HCT116 (cell line): ENCODE data around the gene FHL3. TPM values are rescaled to one million over a fixed set of nuclear protein-coding genes. Genes with fewer than 3 reads are reported as not detected.

Experiments
- ATAC-seq: fragments of 200-7000 bp; cut with Tn5 transposase; 2 replicates; pipeline ENCODE4 v1.9.1; 2020; ENCODE audit warnings: mild to moderate bottlenecking, moderate library complexity
- BruUV-seq: library from RNA; stranded (reverse); fragments of 400-500 nt; replicated peaks from 2 replicates; lab custom pipeline; 2021; lab: Mats Ljungman, UMichigan
- CTCF ChIA-PET: fragments of 300-600 bp; sonication (Branson Sonifier 250); formaldehyde crosslinking; loops from one replicate; lab custom pipeline; 2021; ENCODE audit warnings: antibody characterized with exemption; lab: Charles Lee
- POLR2A ChIA-PET: fragments of 300-600, 350-600 bp; sonication (Branson Sonifier 250); formaldehyde crosslinking; loops from one replicate; lab custom pipeline; 2021; ENCODE audit warnings: antibody characterized with exemption; lab: Charles Lee
- RAD21 ChIA-PET, 2 experiments: fragments of 300-600 bp; sonication (Branson Sonifier 250); formaldehyde crosslinking; loops; one replicate each; lab custom pipeline; 2023; ENCODE audit warnings: low total read pairs in 2 of 2; ENCODE audit not compliant: uncharacterized antibody in 2 of 2, unreplicated experiment in 2 of 2, low non-redundant PET in 1 of 2; lab: Charles Lee
- DNase-seq: peaks from one replicate; pipeline ENCODE4 v3.0.0-alpha.2; 2010; ENCODE audit warnings: low read depth, low spot score
- H2AFZ ChIP-seq: fragments of 200-600 bp; shearing (Covaris generic), sonication (generic); 2 replicates; pipeline ENCODE4 v1.6.1; 2017; ENCODE audit warnings: low read depth, mixed run types, mixed read lengths, antibody characterized with exemption, low read length; ENCODE audit not compliant: poor library complexity, severe bottlenecking
- H3K27ac ChIP-seq: 2 replicates; pipeline ENCODE4 v1.5.1; 2012; ENCODE audit warnings: low read depth, low read length
- H3K27me3 ChIP-seq: fragments of 200-600 bp; sonication (generic); 2 replicates; pipeline ENCODE4 v1.6.1; 2016; ENCODE audit warnings: mixed run types, low read length, mixed read lengths; ENCODE audit not compliant: insufficient read depth
- H3K36me3 ChIP-seq, 2 experiments: fragments of 200-500 bp in 1 of 2; fragments of 200-600 bp in 1 of 2; sonication (Bioruptor generic) in 1 of 2; sonication (generic) in 1 of 2; 2 replicates each; pipeline versions ENCODE4 v1.5.1 to v1.6.1; 2014 to 2016; ENCODE audit warnings: low read length in 2 of 2, inconsistent platforms in 1 of 2, mixed read lengths in 1 of 2, mixed run types in 1 of 2; ENCODE audit not compliant: insufficient read depth in 2 of 2, control insufficient read depth in 1 of 2
- H3K4me1 ChIP-seq, 2 experiments: fragments of 200-600 bp in 1 of 2; sonication (generic) in 1 of 2; 2 replicates each; pipeline versions ENCODE4 v1.5.1 to v1.6.1; 2012 to 2017; ENCODE audit warnings: low read length in 2 of 2, inconsistent platforms in 1 of 2, mild to moderate bottlenecking in 1 of 2, mixed read lengths in 1 of 2, mixed run types in 1 of 2, moderate library complexity in 1 of 2; ENCODE audit not compliant: insufficient read depth in 2 of 2, control insufficient read depth in 1 of 2
- H3K4me2 ChIP-seq: fragments of 200-600 bp; sonication (generic); 2 replicates; pipeline ENCODE4 v1.6.1; 2017; ENCODE audit warnings: mixed run types, low read length, mixed read lengths
- H3K4me3 ChIP-seq, 2 experiments: fragments of 200-600 bp in 1 of 2; sonication (generic) in 1 of 2; replicated peaks in 1 of 2; 2 replicates each; pipeline ENCODE4 v1.5.1; 2011 to 2016; ENCODE audit warnings: low read length in 2 of 2, control low read depth in 1 of 2, low read depth in 1 of 2, mild to moderate bottlenecking in 1 of 2, mixed read lengths in 1 of 2, mixed run types in 1 of 2
- H3K79me2 ChIP-seq: fragments of 200-600 bp; sonication (generic); 2 replicates; pipeline ENCODE4 v1.6.1; 2017; ENCODE audit warnings: mild to moderate bottlenecking, mixed run types, low read length, moderate library complexity, mixed read lengths; ENCODE audit not compliant: insufficient read depth
- H3K9ac ChIP-seq: fragments of 200-600 bp; sonication (generic); 2 replicates; pipeline ENCODE4 v1.6.1; 2016; ENCODE audit warnings: low read length, mixed read lengths
- H3K9me2 ChIP-seq: fragments of 200-600 bp; sonication (generic), shearing (Covaris generic); 2 replicates; pipeline ENCODE4 v1.6.1; 2017; ENCODE audit warnings: mixed run types, mild to moderate bottlenecking, moderate library complexity; ENCODE audit not compliant: insufficient read depth
- H3K9me3 ChIP-seq, 2 experiments: fragments of 200-500 bp in 1 of 2; fragments of 200-600 bp in 1 of 2; sonication (Bioruptor generic) in 1 of 2; sonication (generic) in 1 of 2; 2 replicates each; pipeline ENCODE4 v1.6.1; 2014 to 2017; ENCODE audit warnings: low read length in 2 of 2, mixed read lengths in 2 of 2, inconsistent platforms in 1 of 2, low read depth in 1 of 2, mild to moderate bottlenecking in 1 of 2, mixed run types in 1 of 2, moderate library complexity in 1 of 2; ENCODE audit not compliant: control insufficient read depth in 1 of 2, insufficient read depth in 1 of 2
- H4K20me1 ChIP-seq: fragments of 200-600 bp; sonication (generic), shearing (Covaris generic); 2 replicates; pipeline ENCODE4 v1.6.1; 2017; ENCODE audit warnings: mixed run types, mild to moderate bottlenecking, moderate library complexity; ENCODE audit not compliant: insufficient read depth
- ATF3 ChIP-seq: IDR thresholded peaks from 2 replicates; pipeline ENCODE4 v1.6.1; 2012
- CTCF ChIP-seq, 3 experiments: fragments of 200-600 bp in 1 of 3; sonication (generic) in 1 of 3; IDR thresholded peaks in 2 of 3; conservative IDR thresholded peaks in 1 of 3; 2 replicates each; pipeline ENCODE4 v1.5.1; 2012 to 2017; ENCODE audit warnings: low read depth in 2 of 3, low read length in 2 of 3, antibody characterized with exemption in 1 of 3, borderline replicate concordance in 1 of 3, control low read depth in 1 of 3, mild to moderate bottlenecking in 1 of 3, mixed read lengths in 1 of 3, mixed run types in 1 of 3, moderate library complexity in 1 of 3; ENCODE audit not compliant: insufficient read depth in 1 of 3
- EGR1 ChIP-seq: IDR thresholded peaks from 2 replicates; pipeline ENCODE4 v1.6.1; 2012; ENCODE audit warnings: low read depth
- ELF1 ChIP-seq: IDR thresholded peaks from 2 replicates; pipeline ENCODE4 v1.6.1; 2012; ENCODE audit warnings: low read depth, borderline replicate concordance
- EZH2phosphoT487 ChIP-seq: fragments of 200-600 bp; IDR thresholded peaks from 2 replicates; pipeline ENCODE4 v1.6.1; 2018; ENCODE audit warnings: antibody characterized with exemption, borderline replicate concordance
- FOSL1 ChIP-seq: IDR thresholded peaks from 2 replicates; pipeline ENCODE4 v1.6.1; 2012; ENCODE audit warnings: low read depth
- JUND ChIP-seq: IDR thresholded peaks from 2 replicates; pipeline ENCODE4 v1.6.1; 2012
- POLR2A ChIP-seq: IDR thresholded peaks from 2 replicates; pipeline ENCODE4 v1.7.0; 2011; ENCODE audit warnings: borderline replicate concordance; ENCODE audit not compliant: insufficient read depth, insufficient read length; ENCODE audit errors: extremely low read depth
- SP1 ChIP-seq: IDR thresholded peaks from 2 replicates; pipeline ENCODE4 v1.6.1; 2012; ENCODE audit warnings: low read depth
- SRF ChIP-seq: IDR thresholded peaks from 2 replicates; pipeline ENCODE4 v1.6.1; 2012; ENCODE audit warnings: low read depth
- TCF7L2 ChIP-seq: IDR thresholded peaks from 2 replicates; pipeline ENCODE4 v1.7.0; 2011; ENCODE audit warnings: borderline replicate concordance, inconsistent platforms; ENCODE audit not compliant: insufficient read depth, insufficient read length; ENCODE audit errors: extremely low read depth
- ZBTB33 ChIP-seq: IDR thresholded peaks from 2 replicates; pipeline ENCODE4 v1.6.1; 2011; ENCODE audit warnings: mild to moderate bottlenecking, low read length, moderate library complexity; ENCODE audit not compliant: insufficient replicate concordance; ENCODE audit errors: extremely low read depth
- ZNF274 ChIP-seq: fragments of 200-500 bp; sonication (Bioruptor generic); IDR thresholded peaks from 2 replicates; pipeline ENCODE4 v1.6.1; 2014; ENCODE audit warnings: mild to moderate bottlenecking, low read depth, low read length, inconsistent platforms
- intact Hi-C: fragments of 100-400 bp; cut with micrococcal nuclease; formaldehyde crosslinking; loops from 2 replicates; pipeline ENCODE4 v1.10.0; 2022
- total RNA-seq: library from RNA; stranded (reverse); gene quantifications from one replicate; pipeline ENCODE4 v1.2.1, GENCODE V29; 2021; ENCODE audit not compliant: unreplicated experiment

Gene FHL3
- total RNA-seq, 1 experiment from 2014 or later, result 22.5 TPM

- no peaks in the 10 kb centered on the region for H3K9me2 ChIP-seq
- BruUV-seq, result no TSS peak
- no peaks in the 10 kb centered on the region for H3K36me3 ChIP-seq
- no peak for TF ChIP-seq SP1
- no peak for TF ChIP-seq ELF1
- no peak for TF ChIP-seq ATF3
- TF ChIP-seq FOSL1, result no peak
- H4K20me1 ChIP-seq, result no peaks in the 10 kb centered on the region
- peak overlapping the region; percentile 38 for H3K9ac ChIP-seq
- peak overlapping the region in 1 of 2 experiments; percentile 56; a peak in 3 of 4 replicates for H3K4me3 ChIP-seq
- H3K79me2 ChIP-seq, result no peaks in the 10 kb centered on the region
- intact Hi-C loops, result no loop called here
- no peak for DNase-seq
- ChIA-PET CTCF (interaction anchor here (1.0 kb wide), 1 partner anchor 475 kb away, joined by 4 read pairs; no protein-coding TSS in a partner anchor), POLR2A (no interaction called here), RAD21 (no interaction called here)
- H3K27me3 ChIP-seq, result no peaks in the 10 kb centered on the region
- peak overlapping the region; percentile 82 for H3K4me2 ChIP-seq
- H3K4me1 ChIP-seq, result peaks cover 0 to 10% of the 10 kb centered on the region in 2 experiments; a peak in 1 of 4 replicates
- no peak overlapping the region for H2AFZ ChIP-seq
- H3K9me3 ChIP-seq, result no peaks in the 10 kb centered on the region
- ATAC-seq, result no peak
- H3K27ac ChIP-seq, result no peak overlapping the region
Observed at GRCh38 chr1:38047603-38048141, 42.4 kb upstream of the FHL3 start.

GRCh38 chr1:38046884-38047602 is 41.7 kb upstream of the FHL3 start:
- H3K4me2 ChIP-seq, result peak overlapping the region; percentile 82
- TF ChIP-seq ATF3 (no peak), POLR2A (no peak), ZNF274 (no peak), SP1 (peak; percentile 66; the same call in 1 of the 2 replicates), CTCF (IDR thresholded peaks at IDR 0.05 in 2 of 3, conservative IDR thresholded peaks at IDR 0.05 in 1 of 3; ENCODE audit: borderline replicate concordance in 1 of 3, insufficient read depth in 1 of 3, low read depth in 2 of 3, low read length in 2 of 3) (no peak), EZH2phosphoT487 (no peak), JUND (no peak), FOSL1 (no peak), SRF (no peak), EGR1 (peak; percentile 78), ZBTB33 (no peak), TCF7L2 (no peak)

More at GRCh38 chr1:38046884-38047602, 41.7 kb upstream of the FHL3 start:
- no peaks in the 10 kb centered on the region for H3K9me2 ChIP-seq
- peak overlapping the region; percentile 38 for H3K9ac ChIP-seq
- H3K27ac ChIP-seq, result no peak overlapping the region; the same call in 1 of the 2 replicates
- BruUV-seq, result no TSS peak
- H3K4me1 ChIP-seq, result peaks cover 0 to 10% of the 10 kb centered on the region in 2 experiments; a peak in 1 of 4 replicates
- intact Hi-C loops, result no loop called here
- ChIA-PET RAD21 (interaction anchor here in 1 of 2 experiments (0.6 kb wide), 1 partner anchor 146 kb away, joined by 3 read pairs; no protein-coding TSS in a partner anchor), POLR2A (no interaction called here), CTCF (interaction anchor here (0.9 to 1.0 kb wide), 2 partner anchors 9 to 24 kb away, joined by 3 to 5 read pairs; no protein-coding TSS in a partner anchor)
- peak overlapping the region; percentile 42 to 56 for H3K4me3 ChIP-seq
- H2AFZ ChIP-seq, result no peak overlapping the region
- no peaks in the 10 kb centered on the region for H4K20me1 ChIP-seq
- H3K36me3 ChIP-seq, result no peaks in the 10 kb centered on the region
- no peaks in the 10 kb centered on the region for H3K9me3 ChIP-seq
- H3K79me2 ChIP-seq, result no peaks in the 10 kb centered on the region
- ATAC-seq (peak; percentile 96), DNase-seq (peak; percentile 38)
- no peaks in the 10 kb centered on the region for H3K27me3 ChIP-seq
